Limb (tissue), 2 donors: ENCODE data around the gene BTRC.
"Not testable (repeated sequence)": the region's sequence is repeated elsewhere in the genome, so short reads cannot be mapped to it uniquely, and the experiment has no call there.

Experiments
- DNase-seq, 2 donors: peaks; one replicate each; pipeline ENCODE4 v3.0.0-alpha.2; 2016; ENCODE audit errors: extremely low spot score in 2 of 2

Gene BTRC

GRCh38 chr10:101346177-101346576, 7.8 kb upstream of the BTRC start:
- DNase-seq, result no peak

DNA sequence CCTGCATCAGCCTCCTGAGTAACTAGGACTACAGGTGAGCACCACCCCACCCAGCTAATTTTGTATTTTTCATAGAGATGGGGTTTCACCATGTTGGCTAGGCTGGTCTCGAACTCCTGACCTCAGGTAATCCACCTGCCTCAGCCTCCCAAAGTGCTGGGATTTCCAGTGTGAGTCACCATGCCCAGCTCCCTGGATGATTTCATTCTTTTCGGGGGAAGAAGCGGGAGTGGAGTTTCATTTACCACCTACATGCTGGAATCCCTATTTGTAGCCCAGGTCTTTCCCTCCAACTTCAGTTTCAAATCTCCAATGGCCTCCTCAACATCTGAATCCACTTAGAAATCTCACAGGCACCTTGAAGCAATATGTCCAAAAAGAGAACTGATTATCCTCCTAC, 2.9 kb upstream of the BTRC start:
- DNase-seq, result no peak

- no peak for DNase-seq
These were observed 2.5 kb upstream of the BTRC start for GRCh38 chr10:101351477-101351876.

DNA sequence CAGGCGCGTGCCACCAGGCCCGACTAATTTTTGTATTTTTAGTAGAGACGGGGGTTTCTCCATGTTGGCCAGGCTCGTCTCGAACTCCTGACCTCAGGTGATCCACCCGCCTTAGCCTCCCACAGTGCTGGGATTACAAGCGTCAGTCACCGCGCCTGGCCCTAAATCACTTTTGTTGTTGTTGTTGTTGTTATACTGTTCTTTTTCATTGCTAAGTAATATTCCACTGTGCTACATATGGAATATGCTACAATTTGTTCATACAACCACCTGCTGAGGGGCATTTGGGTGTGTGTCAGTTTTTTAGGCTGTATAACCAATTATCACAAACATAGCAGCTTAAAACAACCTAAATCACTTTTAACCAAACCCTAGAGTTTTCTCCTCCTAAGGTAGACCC, 1.1 kb upstream of the BTRC start:
- DNase-seq, result not testable (repeated sequence)

DNA sequence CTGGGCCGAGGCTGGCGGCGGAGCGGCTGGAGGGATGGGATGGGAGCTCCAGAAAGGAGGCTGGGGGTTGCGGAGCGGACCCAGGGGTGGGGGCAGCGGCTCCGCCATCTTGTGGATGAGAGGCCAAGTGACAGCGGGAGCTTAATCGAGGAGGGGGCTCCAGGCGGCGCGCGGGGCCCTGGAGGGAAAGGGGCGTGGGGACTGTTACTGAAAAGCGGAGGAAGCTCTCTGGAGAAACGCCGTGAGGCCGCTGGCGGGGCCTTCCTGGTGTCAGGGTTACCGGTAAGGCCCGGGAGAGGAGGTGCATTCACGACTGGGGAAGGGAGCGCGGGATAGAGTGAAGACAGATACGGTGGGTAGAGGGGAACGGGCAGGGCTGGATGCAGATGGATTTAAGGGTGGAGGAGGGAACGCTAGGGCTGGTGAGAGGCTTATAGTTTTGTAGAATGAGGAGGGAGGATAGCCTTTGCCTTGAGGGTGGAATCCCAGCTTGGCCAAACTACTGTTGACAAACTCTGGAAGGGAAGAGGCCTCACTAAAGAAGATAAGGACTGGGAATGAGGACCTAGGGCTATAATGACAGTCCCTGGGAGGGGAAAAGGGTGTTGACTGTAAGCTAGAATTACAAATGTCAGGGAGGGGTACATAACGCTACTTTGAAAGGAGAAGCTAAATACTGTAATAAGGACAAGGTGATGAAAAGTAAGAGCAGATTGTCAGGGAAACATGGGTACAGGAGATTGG, 535 bp downstream of the BTRC start:
- DNase-seq, result peak in 1 of 2 donors; percentile 64

GRCh38 chr10:101355072-101355706, 1.2 kb downstream of the BTRC start:
- no peak for DNase-seq

DNA sequence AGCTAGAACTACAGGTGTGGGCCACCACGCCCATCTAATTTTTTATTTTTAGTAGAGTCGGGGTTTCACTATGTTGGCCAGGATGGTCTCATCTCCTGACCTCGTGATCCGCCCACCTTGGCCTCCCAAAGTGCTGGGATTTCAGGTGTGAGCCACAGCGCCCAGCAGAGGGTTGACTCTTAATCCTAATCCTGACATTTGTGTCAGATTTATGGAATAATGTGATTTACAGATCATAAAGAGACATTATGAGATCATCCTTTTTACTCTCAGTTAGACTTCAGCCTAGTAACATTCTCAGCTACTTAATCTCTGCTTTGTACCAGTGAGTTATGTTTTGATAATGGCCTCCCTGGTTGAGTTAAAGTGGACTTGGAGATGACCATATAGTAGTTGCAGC, 2.2 kb downstream of the BTRC start:
- no peak for DNase-seq

DNA sequence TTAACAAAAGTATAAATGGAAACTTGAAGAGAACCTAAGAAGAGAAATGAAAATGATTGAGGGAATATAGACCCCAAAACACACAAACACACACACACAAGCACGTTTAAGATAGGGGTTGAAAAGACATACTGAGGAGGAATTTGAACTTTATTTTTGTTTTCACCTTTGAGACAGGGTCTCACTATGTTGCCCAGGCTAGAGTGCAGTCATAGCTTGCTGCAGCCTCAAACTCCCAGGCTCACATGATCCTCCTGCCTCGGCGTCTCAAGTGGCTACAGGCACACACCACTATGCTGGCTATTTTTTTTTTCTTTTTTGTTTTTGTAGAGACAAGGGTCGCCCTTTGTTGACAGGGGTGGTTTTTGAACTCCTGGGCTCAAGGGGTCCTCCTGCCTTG, 4.0 kb downstream of the BTRC start:
- no peak for DNase-seq

DNA sequence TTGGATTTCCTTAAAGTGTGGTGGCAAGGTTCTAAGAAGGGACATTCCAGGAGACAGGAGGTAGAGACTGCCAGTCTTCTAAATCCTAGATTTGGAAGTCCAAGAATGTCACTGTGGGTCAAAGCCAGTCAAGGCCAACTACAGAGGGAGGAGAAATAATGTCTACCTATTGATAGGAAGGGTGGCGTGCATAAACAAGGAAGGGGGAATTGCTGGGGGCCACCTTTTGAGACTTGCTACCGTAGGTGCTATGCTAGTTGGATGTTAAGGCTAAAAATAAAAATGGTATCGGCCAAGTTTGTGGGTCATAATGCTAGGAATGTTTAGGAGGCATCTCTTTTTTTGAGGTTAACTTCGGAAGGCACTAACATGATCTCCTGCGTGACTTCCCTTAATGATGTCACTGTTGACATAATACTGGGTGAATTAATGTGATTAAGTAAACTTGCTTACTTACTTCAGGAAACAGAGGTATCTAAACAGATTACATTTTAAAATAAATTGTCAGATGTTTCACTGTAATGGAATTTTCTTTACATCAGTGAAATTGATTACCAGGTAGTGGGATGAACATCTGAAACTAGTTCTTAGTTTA, 4.8 kb downstream of the BTRC start:
- no peak for DNase-seq

DNA sequence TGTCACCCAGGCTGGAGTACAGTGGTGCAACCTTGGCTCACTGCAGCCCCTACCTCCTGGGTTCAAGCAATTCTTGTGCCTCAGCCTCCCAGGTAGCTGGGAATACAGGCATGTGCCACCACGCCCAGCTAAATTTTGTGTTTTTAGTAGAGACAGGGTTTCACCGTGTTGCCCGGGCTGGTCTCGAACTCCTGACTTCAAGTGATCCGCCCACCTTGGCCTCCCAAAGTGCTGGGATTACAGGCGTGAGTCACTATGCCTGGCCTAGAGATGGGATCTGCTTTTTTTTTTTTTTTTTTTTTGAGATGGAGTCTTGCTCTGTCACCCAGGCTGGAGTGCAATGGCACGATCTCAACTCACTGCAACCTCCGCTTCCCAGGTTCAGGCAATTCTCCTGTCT, 6.1 kb downstream of the BTRC start:
- not testable (repeated sequence) for DNase-seq

DNA sequence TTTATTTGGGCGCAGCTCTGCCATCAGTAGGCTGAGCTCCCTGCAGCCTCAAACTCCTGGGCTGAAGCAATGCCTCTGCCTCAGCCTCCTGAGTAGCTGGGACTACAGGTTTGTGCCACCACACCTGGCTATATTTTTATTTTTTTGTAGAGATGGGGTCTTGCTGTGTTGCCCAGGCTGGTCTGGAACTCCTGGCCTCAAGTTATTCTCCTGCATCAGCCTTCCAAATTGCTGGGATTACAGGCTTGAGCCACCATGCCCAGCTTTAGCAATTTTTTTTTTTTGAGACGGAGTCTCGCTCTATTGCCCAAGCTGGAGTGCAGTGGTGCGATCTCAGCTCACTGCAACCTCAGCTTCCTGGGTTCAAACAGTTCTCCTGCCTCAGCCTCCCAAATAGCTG, 6.9 kb downstream of the BTRC start:
- DNase-seq, result not testable (repeated sequence)

- no peak for DNase-seq
These were observed 10.0 kb downstream of the BTRC start for GRCh38 chr10:101363850-101364400.

DNA sequence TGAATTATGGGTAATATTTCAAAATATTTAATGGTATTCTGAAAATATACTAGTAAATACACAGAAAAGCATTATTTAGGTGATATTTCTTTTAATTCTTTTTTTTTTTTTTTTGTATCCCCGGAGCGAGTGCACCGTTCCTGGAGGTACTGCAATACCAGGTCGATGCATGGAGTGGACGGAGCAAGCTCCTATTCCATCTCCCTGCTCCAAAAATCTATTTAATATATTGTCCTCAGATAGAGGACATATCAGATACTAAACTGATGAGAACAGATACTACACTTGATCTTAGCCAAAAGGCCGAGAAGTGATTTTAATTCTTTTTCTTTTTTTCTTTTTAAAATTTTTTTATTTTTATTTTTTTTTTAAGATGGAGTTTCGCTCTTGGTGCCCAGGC, 10.8 kb downstream of the BTRC start:
- DNase-seq, result no peak

GRCh38 chr10:101367569-101368453, 13.8 kb downstream of the BTRC start:
- DNase-seq, result no peak

DNA sequence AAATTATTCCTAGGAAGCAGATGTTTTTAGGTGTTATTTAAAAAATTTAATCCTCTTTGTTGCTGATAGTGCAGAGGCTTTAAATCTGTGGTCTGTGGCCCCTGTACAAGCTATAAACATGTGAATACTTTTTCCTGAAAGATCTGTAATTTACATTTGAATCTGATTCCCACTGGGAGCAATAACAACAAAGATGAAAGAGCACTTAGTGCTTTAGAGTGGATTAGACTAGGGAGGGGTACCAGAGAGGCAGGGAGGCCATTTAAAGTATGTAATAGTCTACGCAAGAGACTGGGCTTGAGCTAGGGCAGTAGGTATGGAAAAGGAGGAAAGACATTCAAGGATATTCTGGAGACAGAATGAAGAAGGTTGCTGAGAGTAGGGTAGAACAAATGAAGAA, 19.1 kb downstream of the BTRC start:
- no peak for DNase-seq

- not testable (repeated sequence) for DNase-seq
These were observed 20.0 kb downstream of the BTRC start for GRCh38 chr10:101373993-101374392.

DNA sequence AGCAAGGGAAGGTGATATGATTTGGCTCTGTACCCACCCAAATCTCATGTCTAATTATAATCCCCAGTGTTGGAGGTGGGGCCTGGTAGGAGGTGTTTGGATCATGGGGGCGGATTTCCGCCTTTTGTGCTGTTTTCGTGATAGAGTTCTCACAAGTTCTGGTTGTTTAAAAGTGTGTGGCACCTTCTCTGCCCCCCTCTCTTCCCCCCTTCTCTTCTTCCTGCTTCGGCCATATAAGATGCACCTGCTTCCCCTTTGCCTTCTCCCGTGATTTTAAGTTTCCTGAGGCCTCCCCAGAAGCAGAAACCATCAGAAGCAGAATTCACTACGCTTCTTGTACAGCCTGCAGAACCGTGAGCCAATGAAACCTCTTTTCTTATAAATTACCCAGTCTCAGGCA, 21.1 kb downstream of the BTRC start:
- no peak for DNase-seq

DNA sequence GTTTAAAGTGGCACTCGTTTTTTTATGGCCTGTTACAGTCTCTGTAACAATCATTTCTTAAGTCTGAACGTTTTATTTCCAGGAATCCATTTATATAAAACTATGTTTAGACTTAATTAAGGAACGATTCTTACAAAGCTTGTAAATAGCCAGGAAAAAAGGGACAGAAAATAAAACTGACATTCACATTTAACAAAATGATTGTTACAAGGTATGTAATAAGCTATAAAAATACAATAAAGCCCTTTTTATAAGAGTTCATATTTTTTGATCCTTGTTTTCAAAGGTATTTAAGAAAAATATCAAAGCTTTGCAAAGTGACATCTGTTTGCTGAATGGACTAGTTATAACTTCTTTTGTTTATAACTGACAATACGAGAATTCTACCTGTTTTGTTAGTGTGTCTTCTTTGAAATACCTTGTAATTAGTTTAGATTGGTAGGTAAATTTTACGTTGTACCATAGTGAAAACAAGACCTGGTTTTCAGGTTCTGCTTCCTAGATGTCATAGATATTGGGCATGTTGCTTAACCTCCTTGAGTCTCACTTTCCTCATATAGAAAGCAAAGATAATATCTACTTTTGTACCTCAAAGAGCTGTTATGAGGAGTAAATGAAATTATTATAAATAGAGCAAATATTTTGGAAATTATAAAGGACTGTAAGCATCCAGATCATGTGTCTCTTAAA, 25.8 kb downstream of the BTRC start:
- DNase-seq, result no peak

DNA sequence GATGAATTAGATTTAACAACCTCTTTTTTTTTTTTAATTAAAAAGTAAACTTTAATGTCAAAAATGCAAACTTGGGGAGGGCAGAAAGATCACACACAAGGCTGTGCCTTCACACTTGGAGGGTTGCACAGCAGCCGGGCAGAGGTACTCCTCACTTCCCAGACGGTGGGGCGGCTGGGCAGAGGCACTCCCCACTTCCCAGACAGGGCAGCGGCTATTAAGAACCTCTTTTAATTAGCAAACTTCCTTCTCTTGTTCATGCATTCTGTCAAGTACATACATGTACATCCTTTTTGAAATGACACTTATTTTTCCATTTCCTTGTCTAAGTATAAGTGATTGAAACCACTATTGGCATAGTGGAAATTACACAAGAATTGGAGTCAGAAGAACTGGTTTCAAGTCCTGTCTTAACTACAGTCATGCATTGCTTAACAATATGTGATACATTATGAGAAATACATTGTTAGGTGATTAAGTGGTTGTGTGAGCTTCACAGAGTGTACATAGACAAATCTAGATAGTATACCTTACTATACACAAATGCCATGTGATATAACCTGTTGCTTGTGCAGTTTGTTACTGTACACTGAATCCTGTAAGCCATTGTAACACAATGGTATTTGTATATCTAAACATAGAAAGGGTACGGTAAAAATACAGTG, 26.5 kb downstream of the BTRC start:
- no peak for DNase-seq

DNA sequence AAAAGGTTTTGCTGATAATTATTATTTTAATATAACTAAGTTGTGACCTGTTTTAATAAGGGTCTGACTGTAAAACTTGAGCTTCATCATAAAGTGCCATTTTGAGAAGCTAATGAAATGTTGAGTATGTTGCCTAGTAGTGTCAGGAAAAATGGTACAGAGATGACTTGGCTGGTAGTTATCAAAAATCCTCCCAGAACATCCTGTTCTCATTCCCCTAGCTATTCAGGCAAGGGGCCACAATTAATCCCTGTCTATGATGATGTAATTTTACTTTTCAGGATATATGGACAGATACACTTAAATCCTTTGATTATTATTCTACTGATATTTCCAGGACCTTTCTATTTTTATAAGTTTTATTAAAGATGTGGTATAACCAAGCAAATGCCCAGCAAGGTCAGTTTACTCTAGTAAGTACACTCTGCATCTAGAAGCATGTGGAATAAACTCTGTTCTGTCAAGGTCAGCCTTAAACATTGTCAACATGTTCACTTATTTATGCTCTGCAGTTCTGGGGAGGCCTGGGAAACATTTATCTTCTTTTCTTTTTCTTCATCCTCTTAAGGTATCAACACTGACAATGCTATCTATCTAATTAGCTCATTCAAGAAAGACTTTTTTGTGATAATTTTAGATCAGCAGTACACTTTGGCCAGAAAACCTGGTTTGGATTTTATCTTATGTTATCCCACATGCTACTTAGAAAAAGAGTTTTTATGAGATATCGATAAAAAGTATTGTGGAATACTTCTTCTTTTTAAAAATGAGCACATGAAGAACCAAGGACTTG, 32.1 kb downstream of the BTRC start:
- no peak for DNase-seq
